Islet of Langerhans (tissue), 1 donor: ENCODE data around the gene LMBR1.
"Not testable (repeated sequence)": the region's sequence is repeated elsewhere in the genome, so short reads cannot be mapped to it uniquely, and the experiment has no call there.

Experiments used
- FAIRE-seq: peaks from one replicate; lab custom pipeline; 2011; peaks lifted over from hg19 to GRCh38; lab: Jason Lieb, UNC

The LMBR1 gene, protein sequence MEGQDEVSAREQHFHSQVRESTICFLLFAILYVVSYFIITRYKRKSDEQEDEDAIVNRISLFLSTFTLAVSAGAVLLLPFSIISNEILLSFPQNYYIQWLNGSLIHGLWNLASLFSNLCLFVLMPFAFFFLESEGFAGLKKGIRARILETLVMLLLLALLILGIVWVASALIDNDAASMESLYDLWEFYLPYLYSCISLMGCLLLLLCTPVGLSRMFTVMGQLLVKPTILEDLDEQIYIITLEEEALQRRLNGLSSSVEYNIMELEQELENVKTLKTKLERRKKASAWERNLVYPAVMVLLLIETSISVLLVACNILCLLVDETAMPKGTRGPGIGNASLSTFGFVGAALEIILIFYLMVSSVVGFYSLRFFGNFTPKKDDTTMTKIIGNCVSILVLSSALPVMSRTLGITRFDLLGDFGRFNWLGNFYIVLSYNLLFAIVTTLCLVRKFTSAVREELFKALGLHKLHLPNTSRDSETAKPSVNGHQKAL

DNA sequence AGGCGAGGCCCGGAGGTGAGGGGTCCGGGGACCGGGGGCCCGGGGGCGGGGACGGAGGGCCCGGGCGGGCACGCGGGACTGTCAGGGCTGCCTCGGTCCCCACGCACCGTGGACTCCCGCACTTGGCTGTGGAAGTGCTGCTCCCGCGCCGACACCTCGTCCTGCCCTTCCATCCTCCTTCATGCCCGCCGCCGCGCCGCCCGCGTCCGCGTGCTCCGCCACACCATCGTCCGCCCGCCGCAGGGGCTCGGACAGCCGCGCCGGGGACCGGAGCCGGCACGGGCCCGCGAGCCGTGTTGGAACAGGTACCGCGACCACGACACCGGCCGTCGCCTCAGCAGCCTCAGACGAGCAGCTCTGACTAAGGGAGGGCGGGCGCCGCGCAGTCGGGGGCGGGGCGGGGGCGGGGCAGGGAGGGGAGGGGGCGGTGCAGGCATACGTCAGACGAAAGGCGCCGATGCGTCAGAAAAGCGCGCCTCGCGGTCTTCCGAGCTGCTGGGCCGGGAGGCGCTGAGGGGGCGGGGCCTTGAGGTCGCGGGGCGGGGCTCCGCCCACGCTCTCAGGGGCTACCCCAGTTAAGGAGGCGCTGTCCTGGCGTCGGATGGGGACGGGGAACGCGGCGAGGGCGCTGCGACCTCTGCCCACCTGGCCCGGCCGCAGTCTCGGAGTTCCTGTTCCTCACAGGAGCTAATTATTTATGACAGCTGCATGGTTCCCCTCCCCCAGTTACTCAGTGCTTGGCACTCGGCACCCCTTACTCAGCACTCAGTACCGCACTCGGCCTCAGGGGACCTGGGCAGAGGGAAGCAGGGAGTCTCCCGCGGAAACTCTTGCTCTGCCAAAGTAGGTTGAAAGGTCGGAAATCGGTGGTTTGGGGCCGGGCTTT, at the start of gene LMBR1:
Gene LMBR1, minus strand, starts transcription at position 363 of the 886 bp plus-strand sequence. Its CDS starts 190 bp downstream, at position 173.
- FAIRE-seq = no peak

DNA sequence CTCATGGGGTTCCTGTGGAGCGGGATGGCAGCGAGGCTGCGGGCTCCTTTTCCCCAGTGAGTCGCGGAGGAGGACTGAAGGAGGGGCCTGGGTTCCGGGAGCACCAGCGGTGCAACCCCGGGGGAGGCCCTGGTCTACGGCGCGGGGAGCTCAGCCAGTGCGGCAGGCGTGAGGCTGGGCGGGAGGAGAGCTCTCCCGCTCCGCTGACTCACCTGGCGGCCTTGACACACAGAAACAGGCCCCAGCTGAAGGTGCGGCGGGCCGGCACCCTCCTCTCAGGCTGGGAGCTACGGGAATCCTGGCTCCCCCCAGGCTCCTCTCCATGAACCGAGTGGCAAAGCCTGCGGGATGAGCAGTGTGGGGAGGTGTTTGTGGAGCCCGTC, 49.7 kb upstream of the LMBR1 start:
- no peak for FAIRE-seq

DNA sequence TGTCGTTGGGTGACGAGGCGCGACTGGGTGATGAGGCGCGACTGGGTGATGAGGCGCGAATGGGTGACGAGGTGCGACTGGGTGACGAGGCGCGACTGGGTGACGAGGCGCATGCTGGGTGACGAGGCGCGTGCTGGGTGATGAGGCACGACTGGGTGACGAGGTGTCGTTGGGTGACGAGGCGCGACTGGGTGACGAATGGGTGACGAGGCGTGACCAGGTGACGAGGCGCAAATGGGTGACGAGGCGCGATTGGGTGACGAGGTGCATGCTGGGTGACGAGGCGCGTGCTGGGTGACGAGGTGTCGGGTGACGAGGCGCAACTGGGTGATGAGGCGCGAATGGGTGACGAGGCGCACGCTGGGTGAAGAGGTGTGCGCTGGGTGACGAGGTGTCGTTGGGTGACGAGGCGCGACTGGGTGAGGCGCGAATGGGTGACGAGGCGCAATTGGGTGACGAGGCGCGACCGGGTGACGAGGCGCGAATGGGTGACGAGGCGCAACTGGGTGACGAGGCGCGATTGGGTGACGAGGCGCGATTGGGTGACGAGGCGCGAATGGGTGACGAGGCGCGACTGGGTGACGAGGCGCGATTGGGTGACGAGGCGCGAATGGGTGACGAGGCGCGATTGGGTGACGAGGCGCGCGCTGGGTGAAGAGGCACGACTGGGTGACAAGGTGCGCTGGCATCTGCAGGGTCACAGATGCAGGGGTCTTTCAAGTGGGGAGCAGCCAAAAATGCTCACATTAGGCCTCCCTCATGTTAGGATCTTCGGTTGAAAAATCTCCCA, 48.6 kb upstream of the LMBR1 start:
- FAIRE-seq = no peak

DNA sequence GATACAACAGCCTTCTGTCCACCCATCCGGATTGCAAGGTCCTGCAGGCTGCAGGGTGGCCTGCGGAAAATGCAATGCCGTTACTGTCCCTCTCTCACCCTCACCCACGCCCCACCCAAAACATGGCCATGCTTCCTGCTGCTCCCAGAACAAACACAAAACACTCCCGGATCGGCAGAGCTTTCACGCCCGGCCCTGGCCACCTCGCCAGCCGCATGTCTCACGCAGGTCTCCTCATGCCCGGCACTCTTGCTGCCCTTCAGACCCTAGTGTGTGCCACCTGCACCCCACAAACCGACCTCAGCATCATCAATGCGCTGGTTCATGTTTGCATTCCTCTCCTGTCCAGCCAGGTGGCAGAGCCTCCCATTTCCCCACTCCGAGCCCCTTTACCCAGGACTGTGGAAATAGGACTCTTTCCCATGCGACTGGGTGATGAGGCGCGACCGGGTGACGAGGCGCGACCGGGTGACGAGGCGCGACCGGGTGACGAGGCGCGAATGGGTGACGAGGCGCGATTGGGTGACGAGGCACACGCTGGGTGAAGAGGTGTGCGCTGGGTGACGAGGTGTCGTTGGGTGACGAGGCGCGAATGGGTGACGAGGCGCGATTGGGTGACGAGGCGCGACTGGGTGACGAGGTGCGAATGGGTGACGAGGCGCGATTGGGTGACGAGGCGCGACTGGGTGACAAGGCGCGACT, 47.6 kb upstream of the LMBR1 start:
- no peak for FAIRE-seq

DNA sequence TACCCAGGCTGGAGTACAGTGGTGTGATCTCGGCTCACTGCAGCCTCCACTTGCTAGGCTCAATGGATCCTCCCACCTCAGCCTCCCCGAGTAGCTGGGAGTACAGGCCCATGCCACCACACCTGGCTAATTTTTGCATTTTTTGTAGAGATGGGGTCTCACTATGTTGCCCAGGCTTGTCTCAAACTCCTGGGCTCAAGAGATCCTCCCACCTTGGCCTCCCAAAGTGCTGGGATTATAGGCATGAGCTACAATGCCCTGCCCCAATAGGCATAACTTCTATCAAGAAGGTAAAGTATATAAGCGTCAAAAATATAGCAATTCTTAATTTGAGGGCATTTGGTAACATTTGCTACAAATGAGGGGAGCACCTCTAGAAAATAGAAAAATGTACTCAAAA, 43.8 kb upstream of the LMBR1 start:
- FAIRE-seq = not testable (repeated sequence)

DNA sequence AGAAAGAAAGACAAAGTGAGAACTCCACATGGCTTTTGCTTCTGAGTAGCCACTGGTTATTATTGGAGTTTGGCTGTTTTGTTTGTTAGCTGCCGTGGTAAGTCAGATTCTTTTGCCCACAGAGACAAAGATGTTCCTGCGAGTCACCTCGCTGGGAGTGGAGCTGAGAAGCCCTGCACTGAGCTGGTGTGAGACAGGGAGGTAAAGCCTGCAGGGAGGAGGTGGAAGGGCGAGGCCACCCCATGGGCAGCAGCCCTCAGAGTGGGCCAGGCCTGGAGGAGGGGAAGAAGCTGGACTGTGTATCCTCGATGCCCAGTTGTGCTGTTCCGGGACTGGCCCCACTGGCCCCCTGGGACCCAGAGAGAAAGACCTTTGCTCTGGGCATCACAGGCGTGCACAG, 42.3 kb upstream of the LMBR1 start:
- no peak for FAIRE-seq

DNA sequence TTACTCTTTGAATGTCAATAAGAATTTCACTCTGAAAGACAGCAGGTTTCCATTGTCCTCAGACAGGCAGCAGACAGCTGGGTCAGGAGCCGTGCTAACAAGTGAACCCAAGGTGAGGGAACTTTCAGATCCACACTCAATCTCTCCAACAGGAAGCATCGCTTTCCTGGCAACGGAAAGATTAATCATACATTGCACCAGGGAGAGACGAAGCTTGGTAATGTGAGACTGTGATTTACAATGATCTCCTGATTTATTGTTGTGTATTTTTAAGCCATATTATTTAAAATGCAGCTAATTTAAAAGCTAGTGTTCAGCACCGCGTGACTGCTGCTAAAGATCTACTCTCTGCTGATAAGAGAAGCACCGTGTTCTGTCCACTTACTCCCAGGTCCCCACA, 39.0 kb upstream of the LMBR1 start:
- FAIRE-seq = no peak

DNA sequence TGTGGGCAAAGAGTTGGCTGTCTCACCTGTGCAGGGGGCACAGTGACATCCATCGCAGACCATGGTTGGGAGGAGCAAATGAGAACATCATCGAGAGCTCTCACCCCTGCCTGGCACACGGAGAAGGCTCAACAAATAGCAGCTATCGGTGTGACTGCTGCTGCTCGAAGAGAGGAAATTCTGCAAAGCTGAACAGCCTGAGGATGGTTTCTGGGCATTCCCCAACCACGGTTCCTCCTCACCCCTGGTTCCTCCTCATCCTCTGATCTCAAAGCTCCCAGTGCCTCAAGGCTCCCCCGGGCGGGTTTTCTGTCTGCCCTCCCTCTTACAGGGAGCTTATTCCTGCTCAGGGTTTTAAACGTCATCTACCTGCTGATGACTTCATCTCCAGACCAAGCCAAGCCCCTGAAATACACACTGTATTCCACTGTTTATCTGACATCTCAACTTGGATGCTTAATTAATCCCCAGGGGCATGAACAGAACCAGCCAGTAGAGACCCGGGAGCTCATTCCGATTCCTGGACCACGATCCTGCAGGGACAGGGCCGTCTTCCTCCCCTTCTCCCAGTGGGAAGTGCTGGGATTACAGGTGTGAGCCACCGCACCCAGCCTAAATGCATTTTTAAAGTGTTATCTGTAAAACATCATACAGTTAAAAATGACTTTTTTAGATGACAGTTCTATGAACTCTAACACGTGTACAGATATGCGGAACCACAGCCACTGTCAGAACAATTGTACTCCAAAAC, 37.0 kb upstream of the LMBR1 start:
- no peak for FAIRE-seq

DNA sequence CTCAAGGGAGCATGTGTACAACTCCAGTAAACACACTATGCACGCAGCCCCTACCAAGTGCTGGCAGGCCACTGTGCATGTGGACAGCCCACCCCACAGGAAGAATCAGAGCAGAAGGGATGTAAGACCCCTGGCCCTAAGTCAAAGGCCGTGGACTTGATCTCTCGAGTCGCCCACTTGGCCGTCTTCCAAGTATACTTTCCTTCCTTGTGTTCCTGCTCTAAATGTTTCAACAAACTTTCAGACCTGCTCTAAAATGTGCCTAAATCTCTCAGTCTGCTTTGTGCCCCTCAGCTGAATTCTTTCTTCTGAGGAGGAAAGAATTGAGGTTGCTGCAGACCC, 35.4 kb upstream of the LMBR1 start:
- FAIRE-seq = no peak

DNA sequence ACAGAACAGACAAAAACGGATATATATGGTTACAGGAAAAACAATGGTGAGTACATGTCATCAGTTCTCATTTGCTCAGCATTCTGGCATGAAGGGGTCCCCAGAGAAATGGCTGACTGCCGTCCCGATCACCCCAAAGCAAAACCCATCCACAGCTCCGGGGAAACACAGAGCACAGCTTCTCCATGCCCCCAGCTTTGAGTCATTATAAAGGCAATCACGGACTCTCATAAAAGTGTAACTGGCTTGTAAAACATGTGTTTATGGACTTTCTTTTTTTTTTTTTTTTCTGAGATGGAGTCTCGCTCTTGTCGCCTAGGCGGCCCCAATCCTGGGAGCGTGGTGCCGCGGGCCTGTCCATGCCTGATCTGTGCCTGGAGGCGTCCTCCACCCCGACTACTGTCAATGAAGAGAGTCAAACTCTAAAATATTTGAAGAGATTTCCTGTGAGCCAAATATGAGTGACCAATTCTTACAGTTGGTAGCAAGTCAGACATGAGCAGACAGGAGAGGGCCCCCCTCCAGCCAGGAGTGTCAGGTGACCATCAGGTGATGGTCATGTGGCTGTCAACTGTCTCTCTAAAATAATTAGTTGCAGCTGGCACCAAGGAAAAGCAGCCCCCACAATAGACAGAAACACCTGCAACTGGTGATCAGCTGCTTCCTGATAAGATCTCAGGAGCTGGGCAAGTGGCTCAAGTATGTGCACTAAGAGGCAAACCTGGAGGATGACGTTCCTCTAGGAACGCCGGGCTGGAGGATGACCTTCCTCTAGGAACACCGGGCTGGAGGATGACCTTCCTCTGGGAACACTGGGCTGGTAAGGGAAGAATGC, 34.8 kb upstream of the LMBR1 start:
- no peak for FAIRE-seq

DNA sequence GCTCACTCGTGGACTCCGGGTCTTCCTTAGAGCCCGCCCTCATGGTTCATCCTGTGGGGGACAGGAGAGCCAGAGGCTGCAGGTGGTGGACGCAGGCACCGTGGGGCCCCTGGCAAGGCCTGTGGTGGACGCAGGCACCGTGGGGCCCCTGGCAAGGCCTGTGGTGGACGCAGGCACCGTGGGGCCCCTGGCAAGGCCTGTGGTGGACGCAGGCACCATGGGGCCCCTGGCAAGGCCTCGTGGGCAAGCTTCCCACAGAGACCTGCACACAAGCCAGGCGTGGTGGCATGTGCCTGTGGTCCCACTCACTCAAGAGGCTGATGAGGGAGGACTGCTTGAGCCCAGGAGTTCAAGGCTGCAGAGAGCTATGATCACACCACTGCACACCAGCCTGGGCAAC, 32.8 kb upstream of the LMBR1 start:
- not testable (repeated sequence) for FAIRE-seq

DNA sequence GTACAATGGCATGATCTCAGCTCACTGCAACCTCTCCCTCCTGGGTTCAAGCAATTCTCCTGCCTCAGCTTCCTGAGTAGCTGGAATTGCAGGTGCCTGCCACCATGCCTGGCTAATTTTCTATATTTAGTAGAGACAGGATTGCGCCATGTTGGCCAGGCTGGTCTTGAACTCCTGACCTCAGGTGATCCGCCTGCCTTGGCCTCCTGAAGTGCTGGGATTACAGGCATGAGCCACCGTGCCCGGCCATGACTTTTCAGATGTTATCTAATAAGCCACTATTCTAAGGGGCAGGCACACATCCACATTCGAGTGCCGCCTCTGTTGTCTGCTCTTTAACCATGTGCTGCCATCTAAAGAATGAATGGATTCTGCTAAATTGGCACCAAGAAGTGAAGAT, 29.3 kb upstream of the LMBR1 start:
- not testable (repeated sequence) for FAIRE-seq

DNA sequence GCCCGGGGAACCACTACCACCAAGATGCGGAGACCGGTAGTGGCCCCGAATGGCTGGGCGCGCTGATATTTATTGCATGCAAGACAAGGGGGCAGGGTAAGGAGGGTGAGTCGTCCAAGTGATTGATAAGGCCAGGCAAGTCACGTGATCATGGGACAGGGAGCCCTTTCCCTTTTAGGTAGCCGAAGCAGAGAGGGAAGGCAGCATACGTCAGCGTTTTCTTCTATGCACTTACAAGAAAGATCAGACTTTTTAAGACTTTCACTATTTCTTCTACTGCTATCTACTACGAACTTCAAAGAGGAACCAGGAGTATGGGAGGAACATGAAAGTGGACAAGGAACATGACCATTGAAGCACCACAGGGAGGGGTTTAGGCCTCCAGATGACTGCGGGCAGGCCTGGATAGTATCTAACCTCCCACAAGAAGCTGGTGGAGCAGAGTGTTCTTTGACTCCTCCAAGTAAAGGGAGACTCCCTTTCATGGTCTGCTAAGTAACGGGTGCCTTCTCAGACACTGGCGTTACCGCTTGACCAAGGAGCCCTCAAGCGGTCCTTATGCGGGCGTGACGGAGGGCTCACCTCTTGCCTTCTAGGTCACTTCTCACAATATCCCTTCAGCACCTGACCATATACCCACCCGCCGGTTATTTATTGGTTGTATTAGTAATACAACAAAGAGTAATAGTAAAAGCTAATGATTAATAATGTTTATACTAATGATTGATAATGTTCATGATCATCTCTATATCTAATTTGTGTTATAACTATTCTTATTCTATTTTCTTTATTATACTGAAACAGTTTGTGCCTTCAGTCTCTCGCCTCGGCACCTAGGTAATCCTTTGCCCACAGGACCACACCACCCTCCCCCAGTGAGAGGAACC, 27.7 kb upstream of the LMBR1 start:
- not testable (repeated sequence) for FAIRE-seq

DNA sequence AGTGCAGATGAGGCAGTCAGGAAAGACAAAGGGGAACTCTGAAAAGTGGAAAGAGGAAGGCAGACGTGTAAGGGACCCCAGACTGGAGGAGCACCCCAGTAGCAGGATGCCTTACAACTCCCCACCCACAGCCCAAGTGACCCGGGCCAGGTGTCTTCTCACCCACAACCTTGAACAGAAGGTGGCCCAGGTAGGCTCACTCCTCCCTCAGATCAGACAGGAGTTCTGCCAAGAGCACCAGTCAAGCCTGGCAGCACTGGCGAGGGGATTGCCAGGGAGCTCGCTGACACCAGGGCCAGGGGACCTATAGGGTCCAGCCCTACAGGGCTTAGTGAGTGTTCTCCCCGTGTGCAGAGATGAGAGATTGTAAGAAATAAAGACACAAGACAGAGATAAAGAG, 27.1 kb upstream of the LMBR1 start:
- no peak for FAIRE-seq

DNA sequence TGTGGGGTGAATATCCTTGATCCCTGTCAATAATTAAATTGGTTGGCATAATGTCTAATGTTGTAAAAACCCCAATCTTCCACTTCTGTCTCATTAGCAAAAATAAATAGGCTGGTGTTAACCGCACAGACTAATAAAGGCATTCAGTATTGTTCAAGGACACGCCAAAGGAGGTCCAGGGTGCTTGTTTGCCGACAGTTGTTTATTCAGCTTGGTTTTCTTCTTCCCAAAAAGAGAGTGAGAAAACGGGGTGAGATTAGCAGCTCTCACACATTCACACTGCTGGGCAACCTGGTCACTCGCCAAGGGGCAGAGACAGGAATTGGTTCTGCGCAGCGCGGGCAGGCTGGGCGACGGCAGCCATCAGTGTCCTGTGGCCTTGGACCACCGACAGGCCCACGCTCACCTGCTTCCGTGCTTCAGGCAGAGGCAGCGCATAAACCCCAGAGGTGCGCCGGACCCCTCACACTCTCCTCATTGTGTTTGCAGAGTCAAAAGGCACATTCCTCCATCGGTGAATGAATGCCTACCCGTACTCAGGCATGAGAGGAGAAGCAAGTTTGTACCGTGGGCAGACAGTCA, 26.2 kb upstream of the LMBR1 start:
- no peak for FAIRE-seq

DNA sequence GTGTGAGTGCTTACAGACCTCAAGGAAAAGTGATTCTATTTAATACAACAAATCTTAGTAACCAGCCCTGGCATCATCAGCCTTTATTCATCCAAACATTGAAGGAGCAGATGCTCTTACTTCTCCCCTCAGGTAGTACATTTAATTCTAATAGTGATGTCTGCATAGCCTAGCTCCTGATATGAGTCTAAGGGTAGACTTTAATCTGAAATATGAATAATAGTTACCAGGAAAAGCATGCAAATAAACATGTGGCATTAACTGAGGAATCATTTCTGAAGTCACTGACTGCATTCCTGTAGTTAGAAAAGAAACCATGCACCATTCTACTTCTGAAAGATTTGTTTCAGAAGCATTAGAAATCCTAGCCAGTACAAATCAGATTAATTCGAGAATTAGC, 25.7 kb upstream of the LMBR1 start:
- FAIRE-seq = no peak

DNA sequence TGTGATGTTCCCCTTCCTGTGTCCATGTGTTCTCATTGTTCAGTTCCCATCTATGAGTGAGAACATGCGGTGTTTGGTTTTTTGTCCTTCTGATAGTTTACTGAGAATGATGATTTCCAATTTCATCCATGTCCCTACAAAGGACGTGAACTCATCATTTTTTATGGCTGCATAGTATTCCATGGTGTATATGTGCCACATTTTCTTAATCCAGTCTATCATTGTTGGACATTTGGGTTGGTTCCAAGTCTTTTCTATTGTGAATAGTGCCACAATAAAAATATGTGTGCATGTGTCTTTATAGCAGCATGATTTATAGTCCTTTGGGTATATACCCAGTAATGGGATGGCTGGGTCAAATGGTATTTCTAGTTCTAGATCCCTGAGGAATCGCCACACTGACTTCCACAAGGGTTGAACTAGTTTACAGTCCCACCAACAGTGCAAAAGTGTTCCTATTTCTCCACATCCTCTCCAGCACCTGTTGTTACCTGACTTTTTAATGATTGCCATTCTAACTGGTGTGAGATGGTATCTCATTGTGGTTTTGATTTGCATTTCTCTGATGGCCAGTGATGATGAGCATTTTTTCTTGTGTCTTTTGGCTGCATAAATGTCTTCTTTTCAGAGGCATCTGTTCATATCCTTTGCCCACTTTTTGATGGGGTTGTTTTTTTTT, 16.7 kb upstream of the LMBR1 start:
- not testable (repeated sequence) for FAIRE-seq

DNA sequence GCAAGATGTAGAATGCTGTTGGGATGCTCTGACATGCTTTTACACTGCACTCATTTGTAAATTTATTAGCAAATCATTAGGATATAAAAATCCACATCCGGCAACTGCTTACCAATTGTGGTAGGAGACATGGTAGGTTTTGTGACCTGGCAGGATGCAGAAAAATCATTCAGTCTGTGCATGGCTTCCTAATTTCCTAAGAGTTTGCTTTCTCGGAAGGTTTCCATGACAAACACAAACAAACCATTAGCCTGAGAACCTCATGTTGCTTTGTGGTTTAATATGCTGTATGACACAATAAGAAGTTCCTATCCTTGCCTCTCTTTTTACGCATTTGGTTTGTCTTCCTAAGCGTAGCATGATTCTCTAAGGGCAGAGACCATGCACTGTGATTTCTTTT, 14.7 kb upstream of the LMBR1 start:
- FAIRE-seq = no peak
